Fibroblast of skin of back (primary cell): ENCODE data around the gene SF3B4.
"Not testable (repeated sequence)": the region's sequence is repeated elsewhere in the genome, so short reads cannot be mapped to it uniquely, and the experiment has no call there.

Experiments used
- DNase-seq: peaks from one replicate; pipeline ENCODE4 v3.0.0-alpha.2; 2013

Gene SF3B4

GRCh38 chr1:149887456-149888246 lies 40.0 kb downstream of the SF3B4 start:
- peak; percentile 99 for DNase-seq

DNA sequence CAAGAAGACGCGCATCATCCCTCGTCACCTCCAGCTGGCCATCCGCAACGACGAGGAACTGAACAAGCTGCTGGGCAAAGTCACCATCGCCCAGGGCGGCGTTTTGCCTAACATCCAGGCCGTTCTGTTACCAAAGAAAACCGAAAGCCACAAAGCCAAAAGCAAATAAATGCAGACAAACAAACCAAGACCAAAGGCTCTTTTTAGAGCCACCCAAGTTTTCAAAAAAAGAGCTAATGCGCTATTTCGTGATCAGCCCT lies 40.5 kb downstream of the SF3B4 start:
- DNase-seq = not testable (repeated sequence)

DNA sequence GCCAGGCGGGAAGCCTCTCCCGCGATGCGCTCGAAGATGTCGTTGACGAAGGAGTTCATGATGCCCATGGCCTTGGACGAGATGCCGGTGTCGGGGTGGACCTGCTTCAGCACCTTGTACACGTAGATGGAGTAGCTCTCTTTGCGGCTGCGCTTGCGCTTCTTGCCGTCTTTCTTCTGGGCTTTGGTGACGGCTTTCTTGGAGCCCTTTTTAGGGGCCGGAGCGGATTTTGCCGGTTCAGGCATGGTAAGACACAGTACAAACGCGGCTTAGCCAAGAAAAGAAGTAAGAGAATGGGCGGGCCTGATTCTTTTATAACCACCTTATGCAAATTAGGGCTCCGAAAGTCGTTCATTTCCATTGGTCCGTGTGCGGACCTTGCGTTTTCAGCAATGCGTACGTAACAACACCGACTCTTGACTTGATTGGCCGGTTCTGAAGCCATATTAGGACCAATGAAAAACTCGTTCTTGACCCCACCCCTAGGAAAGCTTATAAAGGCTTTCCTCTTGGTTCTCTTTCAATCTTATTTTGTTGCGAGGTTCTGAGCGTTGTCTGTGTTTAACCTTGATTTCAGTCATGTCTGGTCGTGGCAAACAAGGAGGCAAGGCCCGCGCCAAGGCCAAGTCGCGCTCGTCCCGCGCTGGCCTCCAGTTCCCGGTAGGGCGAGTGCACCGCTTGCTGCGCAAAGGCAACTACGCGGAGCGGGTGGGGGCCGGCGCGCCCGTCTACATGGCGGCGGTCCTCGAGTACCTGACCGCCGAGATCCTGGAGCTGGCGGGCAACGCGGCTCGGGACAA lies 41.0 kb downstream of the SF3B4 start:
- peak; percentile 99 for DNase-seq

GRCh38 chr1:149886121-149886395 lies 41.5 kb downstream of the SF3B4 start:
- peak; percentile 28 for DNase-seq

- DNase-seq = peak; percentile 95
Observed at GRCh38 chr1:149885339-149886120, 42.1 kb downstream of the SF3B4 start.

- peak; percentile 46 for DNase-seq
Observed at GRCh38 chr1:149884433-149885338, 42.9 kb downstream of the SF3B4 start.

DNA sequence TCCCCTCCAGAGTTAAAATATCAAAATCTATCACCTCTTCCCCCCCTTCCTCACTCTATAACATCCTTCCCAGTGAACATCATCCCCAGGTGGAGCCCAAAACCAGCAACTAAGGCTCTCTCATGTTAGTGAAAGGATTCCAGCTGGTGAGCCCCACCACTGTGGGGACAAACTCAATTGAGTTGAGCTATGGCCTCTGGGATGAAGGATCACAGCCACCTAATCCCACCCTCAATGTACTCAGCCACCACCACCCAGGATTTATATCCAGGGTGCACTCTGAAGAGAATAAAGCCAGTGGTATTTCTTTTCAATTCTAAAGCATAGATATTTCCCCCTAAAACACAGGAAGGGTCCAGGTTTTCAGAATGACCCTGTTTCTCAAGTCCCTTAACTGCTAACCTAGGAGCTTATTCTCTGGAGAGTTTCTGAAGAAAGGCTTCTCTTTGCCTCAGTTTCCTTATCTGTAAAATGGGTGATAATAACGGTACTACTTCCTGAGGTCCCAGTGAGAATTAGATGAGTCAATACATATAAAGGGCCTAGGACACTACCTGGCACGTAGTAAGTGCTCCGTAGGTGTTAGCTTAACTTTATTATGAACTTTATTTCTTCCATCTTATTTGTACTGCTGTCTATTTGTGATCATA lies 43.9 kb downstream of the SF3B4 start:
- DNase-seq = no peak

- no peak for DNase-seq
Observed at GRCh38 chr1:149881876-149882275, 45.7 kb downstream of the SF3B4 start.

- DNase-seq = no peak
Observed at GRCh38 chr1:149879556-149879955, 48.0 kb downstream of the SF3B4 start.

DNA sequence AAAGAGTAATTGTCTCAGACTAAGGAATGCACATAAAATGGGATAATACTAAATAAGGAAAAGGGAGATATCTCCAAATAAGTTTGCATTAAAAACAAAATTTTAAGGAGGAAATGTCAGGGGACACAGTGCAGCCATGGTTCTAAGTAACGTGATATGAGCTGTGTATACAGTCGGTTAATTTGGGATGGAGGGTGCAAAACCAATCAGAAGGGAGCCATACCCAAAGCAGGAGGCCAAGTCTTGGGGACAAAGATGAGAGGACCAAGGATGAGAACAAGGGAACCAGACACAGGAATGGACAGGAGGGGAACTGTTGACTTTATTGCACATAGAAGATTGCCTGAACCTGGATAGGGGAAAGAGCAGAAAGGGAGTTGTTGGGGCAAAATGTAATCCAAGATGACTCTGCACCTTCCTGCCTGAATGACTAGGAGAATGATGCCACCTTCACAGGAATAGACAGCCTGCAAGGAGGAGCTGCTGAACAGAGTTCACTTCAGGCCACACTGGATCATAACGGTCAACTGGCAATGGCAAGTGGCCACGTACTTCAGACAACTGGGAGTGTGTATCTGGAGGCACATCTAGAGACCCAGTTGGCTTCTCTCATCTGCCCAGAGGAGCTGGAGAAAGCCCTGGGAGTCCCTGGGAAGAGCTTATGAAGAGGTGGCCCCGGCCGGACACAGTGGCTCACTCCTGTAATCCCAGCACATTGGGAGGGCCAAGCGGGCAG lies 50.2 kb downstream of the SF3B4 start:
- DNase-seq = no peak
